HUES64 (cell line): ENCODE measurements around the gene EFCC1.
"Not testable (repeated sequence)": the region's sequence is repeated elsewhere in the genome, so short reads cannot be mapped to it uniquely, and the experiment has no call there.

Experiments used
- H3K27ac ChIP-seq: 2 replicates; pipeline ENCODE4 v1.7.0; 2013; ENCODE audit warnings: low read depth, low read length, inconsistent platforms
- H3K27me3 ChIP-seq: 2 replicates; pipeline ENCODE4 v1.6.1; 2013; ENCODE audit warnings: mild to moderate bottlenecking, low read length; ENCODE audit not compliant: insufficient read depth
- H3K36me3 ChIP-seq: 2 replicates; pipeline ENCODE4 v1.6.1; 2013; ENCODE audit warnings: mild to moderate bottlenecking, low read length; ENCODE audit not compliant: insufficient read depth
- H3K4me1 ChIP-seq: 2 replicates; pipeline ENCODE4 v1.6.1; 2013; ENCODE audit warnings: mild to moderate bottlenecking, low read length, moderate library complexity; ENCODE audit not compliant: insufficient read depth
- H3K4me3 ChIP-seq: 2 replicates; pipeline ENCODE4 v1.5.1; 2013; ENCODE audit warnings: mild to moderate bottlenecking, low read length, moderate library complexity
- H3K9ac ChIP-seq: 2 replicates; pipeline ENCODE4 v1.6.1; 2013; ENCODE audit warnings: mild to moderate bottlenecking, low read depth, low read length
- H3K9me3 ChIP-seq: 2 replicates; pipeline ENCODE4 v1.6.1; 2013; ENCODE audit warnings: low read depth, low read length; ENCODE audit not compliant: insufficient read depth
- WGBS: fragments of 150-250, 120-280 bp; methylation state at CpG from one replicate; pipeline ENCODE4 v1.1.7; 2013; ENCODE audit warnings: missing lambda C conversion rate; 5-methylcytosine and 5-hydroxymethylcytosine counted together

Gene EFCC1

GRCh38 chr3:129088312-129088711 lies 87.2 kb downstream of the EFCC1 start:
- H3K9ac ChIP-seq, H3K4me1 ChIP-seq, H3K27me3 ChIP-seq, H3K9me3 ChIP-seq, H3K27ac ChIP-seq, H3K4me3 ChIP-seq: not testable (repeated sequence)
- no CpG with 5 or more reads among the region's 6 CpGs for WGBS
- H3K36me3 ChIP-seq = peaks cover 10% of the 10 kb centered on the region
